ENCODE measurements around the gene DOCK9.
A peak's percentile ranks its signal among the peaks of the same experiment; 100 is the strongest.

The DOCK9 gene

GRCh38 chr13:98916403-98916802 is 61.5 kb downstream of the DOCK9 start:
- TF ChIP-seq POU2F2 (IDR thresholded peaks at IDR 0.05; ENCODE audit: low read depth, low read length) (no peak), TAF1 (IDR thresholded peaks at IDR 0.05; ENCODE audit: low read depth, low read length) (no peak), PAX5 (IDR thresholded peaks at IDR 0.05; ENCODE audit: insufficient read depth, low read length, severe bottlenecking) (no peak), POLR2AphosphoS5 (IDR thresholded peaks at IDR 0.05; ENCODE audit: low read depth, low read length) (no peak), POLR2A (IDR thresholded peaks at IDR 0.05; ENCODE audit: low read depth, low read length) (no peak), SPI1 (IDR thresholded peaks at IDR 0.05; ENCODE audit: low read depth, low read length) (no peak)

GRCh38 chr13:98915981-98916380 is 61.9 kb downstream of the DOCK9 start:
- no peak for TF ChIP-seq TAF1 (IDR thresholded peaks at IDR 0.05; ENCODE audit: low read depth, low read length)
- no peak for TF ChIP-seq SPI1 (IDR thresholded peaks at IDR 0.05; ENCODE audit: low read depth, low read length)
- TF ChIP-seq POLR2A (IDR thresholded peaks at IDR 0.05; ENCODE audit: low read depth, low read length): no peak
- TF ChIP-seq PAX5 (IDR thresholded peaks at IDR 0.05; ENCODE audit: insufficient read depth, low read length, severe bottlenecking): no peak
- FAIRE-seq: no peak
- no peak for DNase-seq (ENCODE audit: insufficient read length, low spot score)

More at GRCh38 chr13:98916403-98916802, 61.5 kb downstream of the DOCK9 start:
- FAIRE-seq: no peak
- no peak for DNase-seq (ENCODE audit: insufficient read length, low spot score)

GRCh38 chr13:98915563-98915962 is 62.3 kb downstream of the DOCK9 start:
- FAIRE-seq (no peak), DNase-seq (ENCODE audit: insufficient read length, low spot score) (no peak)

GRCh38 chr13:98913741-98914140 is 64.1 kb downstream of the DOCK9 start:
- TF ChIP-seq POU2F2 (IDR thresholded peaks at IDR 0.05; ENCODE audit: low read depth, low read length) (no peak), POLR2AphosphoS5 (IDR thresholded peaks at IDR 0.05; ENCODE audit: low read depth, low read length) (no peak), SPI1 (IDR thresholded peaks at IDR 0.05; ENCODE audit: low read depth, low read length) (no peak), POLR2A (IDR thresholded peaks at IDR 0.05; ENCODE audit: low read depth, low read length) (no peak), PAX5 (IDR thresholded peaks at IDR 0.05; ENCODE audit: insufficient read depth, low read length, severe bottlenecking) (no peak), TAF1 (IDR thresholded peaks at IDR 0.05; ENCODE audit: low read depth, low read length) (no peak)
- FAIRE-seq (no peak), DNase-seq (ENCODE audit: insufficient read length, low spot score) (no peak)

More at GRCh38 chr13:98915563-98915962, 62.3 kb downstream of the DOCK9 start:
- TF ChIP-seq PAX5 (IDR thresholded peaks at IDR 0.05; ENCODE audit: insufficient read depth, low read length, severe bottlenecking) (no peak), TAF1 (IDR thresholded peaks at IDR 0.05; ENCODE audit: low read depth, low read length) (no peak), POLR2AphosphoS5 (IDR thresholded peaks at IDR 0.05; ENCODE audit: low read depth, low read length) (no peak), POU2F2 (IDR thresholded peaks at IDR 0.05; ENCODE audit: low read depth, low read length) (no peak), POLR2A (IDR thresholded peaks at IDR 0.05; ENCODE audit: low read depth, low read length) (no peak), SPI1 (IDR thresholded peaks at IDR 0.05; ENCODE audit: low read depth, low read length) (no peak)

GRCh38 chr13:98912846-98913245 is 65.0 kb downstream of the DOCK9 start:
- DNase-seq (ENCODE audit: insufficient read length, low spot score) (no peak), FAIRE-seq (peak; percentile 52)
- TF ChIP-seq POLR2A (IDR thresholded peaks at IDR 0.05; ENCODE audit: low read depth, low read length) (no peak), SPI1 (IDR thresholded peaks at IDR 0.05; ENCODE audit: low read depth, low read length) (no peak), PAX5 (IDR thresholded peaks at IDR 0.05; ENCODE audit: insufficient read depth, low read length, severe bottlenecking) (no peak), POLR2AphosphoS5 (IDR thresholded peaks at IDR 0.05; ENCODE audit: low read depth, low read length) (no peak), TAF1 (IDR thresholded peaks at IDR 0.05; ENCODE audit: low read depth, low read length) (no peak), POU2F2 (IDR thresholded peaks at IDR 0.05; ENCODE audit: low read depth, low read length) (no peak)

GRCh38 chr13:98910501-98910951 is 67.3 kb downstream of the DOCK9 start:
- DNase-seq (ENCODE audit: insufficient read length, low spot score) (no peak), FAIRE-seq (peak; percentile 38)
- no peak for TF ChIP-seq PAX5 (IDR thresholded peaks at IDR 0.05; ENCODE audit: insufficient read depth, low read length, severe bottlenecking)
- no peak for TF ChIP-seq TAF1 (IDR thresholded peaks at IDR 0.05; ENCODE audit: low read depth, low read length)

GRCh38 chr13:98909016-98909415 is 68.8 kb downstream of the DOCK9 start:
- TF ChIP-seq POLR2AphosphoS5 (IDR thresholded peaks at IDR 0.05; ENCODE audit: low read depth, low read length) (no peak), POLR2A (IDR thresholded peaks at IDR 0.05; ENCODE audit: low read depth, low read length) (no peak), PAX5 (IDR thresholded peaks at IDR 0.05; ENCODE audit: insufficient read depth, low read length, severe bottlenecking) (no peak), POU2F2 (IDR thresholded peaks at IDR 0.05; ENCODE audit: low read depth, low read length) (no peak), SPI1 (IDR thresholded peaks at IDR 0.05; ENCODE audit: low read depth, low read length) (no peak), TAF1 (IDR thresholded peaks at IDR 0.05; ENCODE audit: low read depth, low read length) (no peak)
- FAIRE-seq: no peak
- no peak for DNase-seq (ENCODE audit: insufficient read length, low spot score)

- no peak for FAIRE-seq
- DNase-seq (ENCODE audit: insufficient read length, low spot score): no peak
- TF ChIP-seq PAX5 (IDR thresholded peaks at IDR 0.05; ENCODE audit: insufficient read depth, low read length, severe bottlenecking): no peak
- TF ChIP-seq SPI1 (IDR thresholded peaks at IDR 0.05; ENCODE audit: low read depth, low read length): no peak
- no peak for TF ChIP-seq TAF1 (IDR thresholded peaks at IDR 0.05; ENCODE audit: low read depth, low read length)
- no peak for TF ChIP-seq POU2F2 (IDR thresholded peaks at IDR 0.05; ENCODE audit: low read depth, low read length)
- no peak for TF ChIP-seq POLR2AphosphoS5 (IDR thresholded peaks at IDR 0.05; ENCODE audit: low read depth, low read length)
- TF ChIP-seq POLR2A (IDR thresholded peaks at IDR 0.05; ENCODE audit: low read depth, low read length): no peak
Observed at GRCh38 chr13:98906746-98907502, 70.9 kb downstream of the DOCK9 start.

- no peak for DNase-seq (ENCODE audit: insufficient read length, low spot score)
- FAIRE-seq: no peak
- TF ChIP-seq TAF1 (IDR thresholded peaks at IDR 0.05; ENCODE audit: low read depth, low read length): no peak
- no peak for TF ChIP-seq POLR2A (IDR thresholded peaks at IDR 0.05; ENCODE audit: low read depth, low read length)
- no peak for TF ChIP-seq SPI1 (IDR thresholded peaks at IDR 0.05; ENCODE audit: low read depth, low read length)
- no peak for TF ChIP-seq POLR2AphosphoS5 (IDR thresholded peaks at IDR 0.05; ENCODE audit: low read depth, low read length)
- TF ChIP-seq PAX5 (IDR thresholded peaks at IDR 0.05; ENCODE audit: insufficient read depth, low read length, severe bottlenecking): no peak
- no peak for TF ChIP-seq POU2F2 (IDR thresholded peaks at IDR 0.05; ENCODE audit: low read depth, low read length)
Observed at GRCh38 chr13:98905199-98905598, 72.7 kb downstream of the DOCK9 start.

- DNase-seq (ENCODE audit: insufficient read length, low spot score) (no peak), FAIRE-seq (no peak)
- no peak for TF ChIP-seq POU2F2 (IDR thresholded peaks at IDR 0.05; ENCODE audit: low read depth, low read length)
- TF ChIP-seq POLR2AphosphoS5 (IDR thresholded peaks at IDR 0.05; ENCODE audit: low read depth, low read length): no peak
- no peak for TF ChIP-seq POLR2A (IDR thresholded peaks at IDR 0.05; ENCODE audit: low read depth, low read length)
- no peak for TF ChIP-seq TAF1 (IDR thresholded peaks at IDR 0.05; ENCODE audit: low read depth, low read length)
- TF ChIP-seq PAX5 (IDR thresholded peaks at IDR 0.05; ENCODE audit: insufficient read depth, low read length, severe bottlenecking): no peak
- no peak for TF ChIP-seq SPI1 (IDR thresholded peaks at IDR 0.05; ENCODE audit: low read depth, low read length)
Observed at GRCh38 chr13:98900442-98900841, 77.4 kb downstream of the DOCK9 start.
